HG02885 (cell line): ENCODE measurements around the gene CEBPE.
A peak's percentile ranks its signal among the peaks of the same experiment; 100 is the strongest.

ENCODE experiments used
- ATAC-seq: cut with Tn5 transposase; IDR thresholded peaks from one replicate; pipeline ENCODE4 v1.9.1; 2021; ENCODE audit warnings: mild to moderate bottlenecking; ENCODE audit not compliant: unreplicated experiment, poor library complexity

CEBPE gene

GRCh38 chr14:23089498-23090253, 29.4 kb downstream of the CEBPE start:
- no peak for ATAC-seq

DNA sequence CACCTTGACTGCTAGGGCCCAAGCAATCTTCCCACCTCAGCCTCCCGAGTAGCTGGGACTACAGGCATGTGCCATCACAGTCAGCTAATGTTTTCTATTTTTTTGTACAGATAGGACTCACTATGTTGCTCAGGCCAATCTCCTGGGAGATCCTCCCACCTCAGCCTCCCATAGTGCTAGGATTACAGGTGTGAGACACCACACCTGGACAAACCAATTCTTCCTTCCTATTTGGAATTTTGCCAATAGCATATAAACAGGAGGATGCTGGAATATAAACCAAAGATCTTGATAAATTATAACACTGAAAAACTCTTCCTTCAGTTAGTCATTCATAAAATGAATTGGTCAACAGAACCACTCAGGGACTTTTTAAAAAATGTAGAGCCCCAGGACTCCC, 32.5 kb downstream of the CEBPE start:
- no peak for ATAC-seq

GRCh38 chr14:23085458-23085857, 33.6 kb downstream of the CEBPE start:
- no peak for ATAC-seq

GRCh38 chr14:23080474-23080873, 38.6 kb downstream of the CEBPE start:
- ATAC-seq: no peak

DNA sequence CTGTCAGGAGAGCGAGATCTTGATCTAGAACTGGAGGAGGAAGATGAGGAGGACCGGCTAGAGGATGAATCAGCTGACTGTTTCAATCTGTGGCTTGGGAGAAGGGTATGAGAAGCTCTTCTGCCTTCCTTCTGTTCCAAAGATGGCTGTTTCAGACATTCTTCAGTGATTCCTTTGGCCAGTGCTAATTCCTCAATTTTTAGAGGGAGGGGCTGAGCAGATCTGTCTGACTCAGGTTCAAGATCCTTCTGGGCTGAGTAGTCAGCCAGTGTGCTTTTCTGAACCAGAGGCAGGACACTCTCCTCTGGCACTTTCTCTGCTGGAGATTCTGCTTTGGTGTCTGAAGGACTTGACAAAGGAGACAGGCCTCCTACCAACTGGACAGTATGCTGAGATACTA, 39.3 kb downstream of the CEBPE start:
- no peak for ATAC-seq

DNA sequence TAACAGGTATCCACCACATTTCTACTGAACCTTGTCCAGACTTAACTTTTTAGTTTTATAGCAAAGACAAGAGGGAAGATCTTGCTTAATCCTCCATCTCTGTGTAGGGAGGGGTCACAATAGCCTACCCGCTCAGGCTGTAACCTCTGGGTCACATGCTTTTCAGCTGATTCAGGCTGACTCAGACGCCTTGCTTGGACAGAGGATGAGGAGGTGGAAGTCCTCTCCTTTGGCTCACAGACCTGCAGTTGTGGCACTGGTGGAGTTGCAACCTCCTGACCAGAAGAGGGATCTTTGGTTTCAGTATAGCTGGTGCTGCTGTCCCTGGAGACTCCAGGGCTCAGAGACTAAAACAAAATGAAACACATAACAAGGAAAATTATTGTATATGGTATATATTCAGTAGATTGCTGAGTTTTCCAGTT, 40.4 kb downstream of the CEBPE start:
- no peak for ATAC-seq

DNA sequence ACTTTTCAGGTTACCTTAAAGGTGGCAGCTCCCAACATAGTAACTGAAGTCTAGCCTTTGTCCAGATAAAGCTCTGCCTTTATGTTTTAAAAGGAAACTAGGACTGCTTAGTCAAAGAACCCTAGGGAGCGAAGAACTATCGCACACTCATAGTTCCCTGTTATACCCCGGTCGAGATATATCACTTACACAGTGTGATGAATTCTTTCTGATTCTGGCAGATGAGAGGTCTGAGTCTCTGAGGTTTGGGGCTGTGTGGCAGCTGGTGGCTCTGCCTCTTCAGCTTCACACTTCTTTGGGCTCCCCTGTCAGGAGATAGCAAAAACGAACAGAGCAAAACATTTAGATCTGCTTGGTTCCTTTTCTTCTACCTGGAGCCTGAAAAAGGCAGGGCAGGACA, 41.1 kb downstream of the CEBPE start:
- ATAC-seq: no peak

DNA sequence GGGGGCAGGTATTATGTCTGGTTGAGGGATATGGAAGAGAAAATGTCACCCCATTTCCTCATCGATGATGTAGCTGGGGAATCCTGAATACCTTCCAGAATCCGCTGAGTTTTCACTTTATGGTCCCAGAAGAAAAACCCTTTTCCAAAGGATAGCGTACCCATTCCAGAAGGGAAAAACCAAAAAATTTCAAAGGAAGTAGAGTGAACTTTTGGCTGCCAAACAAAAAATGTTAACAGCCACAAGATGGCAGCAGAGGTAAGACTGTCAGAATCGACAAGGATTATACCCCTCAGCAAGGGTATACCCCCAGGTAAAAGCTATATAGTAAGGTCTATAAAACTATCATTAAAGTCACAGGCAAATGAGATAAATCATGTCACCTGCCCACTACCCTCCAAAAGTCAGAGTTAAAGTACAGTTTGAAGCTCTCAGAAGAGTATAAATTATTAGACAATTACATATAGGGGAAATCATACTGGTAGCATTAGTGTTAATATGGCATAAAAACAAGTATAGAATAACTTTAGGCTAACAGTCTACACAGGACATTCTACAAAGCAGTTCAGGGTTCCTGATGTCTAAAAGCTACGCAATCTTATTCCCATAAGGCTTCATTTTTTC, 42.2 kb downstream of the CEBPE start:
- no peak for ATAC-seq

DNA sequence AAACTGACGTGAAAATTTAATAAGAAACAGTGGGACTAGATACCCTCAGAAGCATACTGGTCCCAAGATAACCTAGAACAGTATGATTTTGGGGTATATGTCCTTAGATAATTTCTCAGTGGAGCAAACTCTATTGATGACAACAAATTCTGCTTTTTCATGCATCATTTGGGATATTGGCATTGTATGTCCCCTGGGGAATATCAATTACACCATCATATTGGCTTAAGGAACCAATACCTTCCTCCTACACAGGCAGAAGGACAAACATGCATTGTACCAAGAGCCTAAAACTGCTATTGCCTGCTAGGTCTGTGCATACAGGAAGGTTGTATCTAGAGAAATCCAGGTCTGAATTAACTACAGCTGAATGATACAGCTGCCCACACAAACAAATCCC, 44.1 kb downstream of the CEBPE start:
- no peak for ATAC-seq

DNA sequence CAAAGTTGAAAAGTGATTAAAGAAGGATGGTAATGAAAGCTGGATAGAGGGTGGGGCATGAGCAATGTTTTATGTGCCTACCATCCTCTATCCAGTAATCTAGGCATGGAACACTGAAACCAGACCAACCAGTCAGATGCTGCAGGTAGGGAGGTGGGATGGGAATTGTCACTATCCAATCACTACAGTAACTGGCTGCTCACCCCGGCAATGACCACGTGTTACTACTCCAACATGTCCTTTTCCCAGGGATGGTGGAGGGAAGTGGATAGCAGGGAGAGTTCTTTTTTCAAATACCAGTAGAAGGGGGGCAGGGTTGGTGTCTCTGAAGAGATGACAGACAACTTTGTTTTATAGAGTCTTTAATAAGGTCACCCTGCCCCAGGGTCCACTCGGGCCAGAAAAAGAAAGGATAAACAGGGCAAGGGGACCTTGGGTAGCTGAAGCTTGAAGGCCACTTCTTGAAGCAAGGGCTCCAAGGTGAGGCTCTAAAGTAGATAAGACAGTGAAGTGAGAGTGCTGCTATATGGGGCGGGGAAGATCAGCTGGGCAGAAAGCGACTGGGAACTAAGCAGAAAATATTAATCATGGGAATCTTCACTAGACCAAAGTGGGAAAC, 47.0 kb downstream of the CEBPE start:
- no peak for ATAC-seq

DNA sequence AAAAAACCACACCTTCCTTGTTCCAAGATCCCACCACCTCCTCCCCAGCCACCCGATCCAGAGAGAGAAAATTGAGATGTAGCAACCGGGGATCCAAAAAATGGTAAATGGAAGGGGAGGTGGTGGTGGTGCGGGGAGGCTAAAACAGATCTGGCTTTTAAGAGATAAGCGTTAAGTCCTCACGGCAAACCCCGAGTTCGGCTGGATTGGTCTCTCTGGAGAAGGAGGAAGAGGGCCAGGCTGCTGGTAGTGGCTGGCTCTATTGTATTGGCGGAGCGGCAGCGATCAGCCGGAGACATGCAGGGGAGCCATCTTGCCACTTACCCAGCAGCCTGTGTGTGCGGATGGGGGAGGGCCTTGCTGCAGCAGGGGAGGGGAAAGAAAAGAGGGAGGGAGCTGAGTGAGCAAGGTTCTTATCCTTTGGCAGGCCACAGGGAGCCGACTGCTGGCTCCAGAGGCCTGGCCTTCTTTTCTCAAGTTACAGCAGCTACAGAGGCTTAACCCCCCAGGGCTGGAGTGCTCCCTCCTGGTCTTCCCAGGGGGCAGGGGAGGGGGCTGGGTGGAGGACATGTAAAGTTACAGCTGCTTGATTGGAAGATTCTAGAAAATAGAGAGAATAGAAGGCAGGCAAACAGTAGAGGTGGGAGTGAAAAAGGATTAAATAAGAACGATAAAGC, 47.7 kb downstream of the CEBPE start:
- peak; percentile 92 for ATAC-seq

GRCh38 chr14:23070262-23071129, 48.6 kb downstream of the CEBPE start:
- ATAC-seq: no peak

DNA sequence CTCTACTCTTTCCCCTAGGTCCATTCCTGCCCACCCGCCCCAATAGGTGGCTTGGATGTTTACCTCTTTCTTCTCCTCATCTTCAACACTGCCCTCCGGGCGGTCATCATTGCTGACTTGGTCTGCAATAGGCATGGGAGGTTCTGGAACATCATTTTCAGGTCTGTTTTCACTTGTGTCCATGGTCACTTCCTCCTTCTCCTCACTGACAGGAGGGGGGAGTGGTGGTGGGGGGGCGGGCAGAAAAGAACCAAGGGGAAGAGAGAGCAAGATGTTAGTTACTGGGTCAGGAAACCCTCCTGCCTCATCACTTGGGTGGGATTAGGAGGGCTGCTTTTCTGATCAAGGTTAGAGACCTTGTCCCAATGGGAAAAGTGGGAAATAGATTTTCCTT, 49.6 kb downstream of the CEBPE start:
- ATAC-seq: no peak

DNA sequence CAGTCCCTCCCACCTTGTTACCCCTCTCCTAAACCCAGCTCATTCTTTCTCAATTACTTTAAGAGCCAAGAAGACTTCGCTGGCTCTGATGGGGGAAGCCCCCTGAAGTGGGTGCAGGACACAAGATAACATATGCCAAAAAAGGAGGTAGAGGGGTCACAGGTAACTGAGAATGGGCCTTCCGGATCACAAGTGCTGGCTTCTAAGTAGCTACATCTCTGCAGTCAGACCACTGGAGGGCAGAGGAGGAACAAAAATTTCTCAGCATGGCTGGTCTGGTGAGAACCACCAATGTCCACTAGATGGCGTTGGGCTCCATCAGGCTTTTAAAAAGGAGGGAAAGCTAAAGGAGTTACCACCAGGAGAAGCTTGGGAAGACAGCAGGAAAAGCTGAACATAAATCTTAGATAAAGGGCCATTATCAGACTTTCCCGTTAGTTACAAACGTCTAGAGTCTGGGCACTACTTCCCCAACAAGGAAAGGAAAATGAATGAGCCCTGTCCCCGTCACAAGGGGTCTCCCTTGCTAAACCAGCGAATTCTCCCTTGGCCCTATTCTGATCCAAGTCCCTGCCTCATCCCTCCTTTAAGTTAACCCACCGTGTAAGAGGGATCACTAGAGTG, 50.2 kb downstream of the CEBPE start:
- ATAC-seq: peak; percentile 77

DNA sequence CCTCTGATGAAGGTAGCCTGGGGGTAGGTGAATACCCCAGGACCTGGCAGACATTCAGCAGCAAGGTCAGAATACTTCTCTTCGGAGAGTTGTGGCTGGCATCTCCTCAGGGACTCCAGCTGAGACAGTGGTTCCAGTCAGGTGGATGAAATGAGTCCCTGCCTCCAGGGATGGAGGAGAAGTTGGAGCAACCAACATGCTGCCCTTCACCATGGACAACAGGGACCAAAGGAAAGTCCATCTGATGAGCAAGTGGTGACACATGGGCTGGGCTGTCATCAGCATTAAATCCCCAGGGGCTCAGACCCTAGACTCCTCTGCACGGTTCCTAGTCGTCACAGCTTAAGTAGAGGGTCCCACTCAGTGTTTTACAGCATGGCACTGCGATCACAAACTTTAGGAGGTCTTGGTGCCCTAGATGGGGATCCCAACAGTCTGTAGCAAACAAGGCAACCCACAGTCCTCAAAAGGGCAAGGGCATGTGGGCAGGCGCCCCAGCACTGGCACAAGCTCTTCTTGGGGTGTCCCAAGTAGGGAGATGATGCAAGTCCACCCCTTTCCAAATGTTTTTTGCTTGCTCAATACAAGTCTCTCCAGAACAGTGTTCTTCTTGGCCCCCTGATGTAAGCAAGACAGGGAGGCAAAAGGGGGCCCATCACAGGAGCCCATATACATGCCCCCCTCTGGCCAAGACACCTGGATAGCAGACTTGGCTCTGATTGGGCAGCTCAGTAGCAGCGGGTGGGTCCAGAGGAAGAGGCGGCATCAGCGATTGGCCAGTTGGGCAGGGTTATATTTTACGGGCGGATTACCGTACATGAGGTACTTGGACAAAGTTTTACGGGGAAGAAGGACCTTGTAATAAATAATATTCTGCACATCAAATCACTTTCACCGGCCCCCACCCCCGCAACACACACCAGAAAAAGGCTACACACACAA, 50.9 kb downstream of the CEBPE start:
- no peak for ATAC-seq
